Mammary epithelial cell (primary cell): ENCODE measurements around the gene HS3ST1.

ENCODE experiments used
- CTCF ChIP-seq, 2 donors: IDR thresholded peaks in 1 of 2; conservative IDR thresholded peaks in 1 of 2; 2 replicates each; pipeline ENCODE4 v1.5.1; 2011 to 2012; ENCODE audit warnings: inconsistent platforms in 2 of 2, low read length in 2 of 2, mild to moderate bottlenecking in 2 of 2, control low read depth in 1 of 2, low read depth in 1 of 2; ENCODE audit not compliant: insufficient read depth in 1 of 2; ENCODE audit errors: extremely low read depth in 1 of 2
- EZH2 ChIP-seq: IDR thresholded peaks from 2 replicates; pipeline ENCODE4 v1.6.1; 2012; ENCODE audit warnings: low read length, inconsistent platforms, borderline replicate concordance

DNA sequence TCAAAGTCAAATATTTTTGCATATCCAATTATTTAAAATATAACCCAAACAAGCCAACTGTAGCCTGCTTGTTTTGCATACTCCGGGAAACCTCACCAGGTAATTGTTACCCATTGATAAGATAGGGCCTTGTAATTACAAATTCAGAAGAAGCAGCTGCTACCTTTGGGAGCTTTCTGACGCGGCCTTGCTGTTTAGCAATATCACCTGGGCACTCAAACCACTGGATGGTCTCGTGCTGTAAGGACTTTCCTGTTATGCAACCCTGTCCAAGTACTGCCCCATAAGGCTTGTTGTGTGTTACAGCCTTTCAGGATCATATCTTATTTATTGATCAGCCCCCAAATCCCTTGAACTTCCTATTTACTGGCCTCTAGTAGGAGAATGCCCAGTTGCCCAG lies 52.1 kb downstream of the HS3ST1 start:
- TF ChIP-seq CTCF (conservative IDR thresholded peaks at IDR 0.05 in 1 of 2, IDR thresholded peaks at IDR 0.05 in 1 of 2; ENCODE audit: extremely low read depth in 1 of 2, insufficient read depth in 1 of 2, low read depth in 1 of 2, low read length in 2 of 2) (no peak), EZH2 (no peak)
